A549 (cell line): ENCODE data around the gene ANO8. TPM values are rescaled to one million over a fixed set of nuclear protein-coding genes. Genes with fewer than 3 reads are reported as not detected.
A peak's percentile ranks its signal among the peaks of the same experiment; 100 is the strongest.

Experiments used
- ATAC-seq, 2 experiments: fragments of 200-7000 bp in 1 of 2; fragments of >200 bp in 1 of 2; cut with Nextera tagmentation in 1 of 2; cut with Tn5 transposase in 1 of 2; 3 replicates each; pipeline versions ENCODE4 v1.8.0 to v1.9.1; 2018 to 2020; ENCODE audit warnings: mild to moderate bottlenecking in 1 of 2, moderate library complexity in 1 of 2
- CTCF ChIA-PET: fragments of 300-600 bp; sonication (Branson Sonifier 250); formaldehyde crosslinking; extraction: SDS; loops from one replicate; lab custom pipeline; 2021; ENCODE audit warnings: antibody characterized with exemption, inconsistent platforms; lab: Yijun Ruan, JAX
- POLR2A ChIA-PET: fragments of 350-600 bp; formaldehyde crosslinking; extraction: SDS; loops from one replicate; lab custom pipeline; 2021; ENCODE audit warnings: antibody characterized with exemption, inconsistent platforms; lab: Yijun Ruan, JAX
- DNase-seq, 2 experiments: peaks; one replicate each; pipeline versions ENCODE4 v3.0.0 to v3.0.0-alpha.2; 2011 to 2016; ENCODE audit warnings: low read depth in 1 of 2, low spot score in 1 of 2
- FAIRE-seq: peaks from 2 replicates; lab custom pipeline; 2011; peaks lifted over from hg19 to GRCh38; lab: Jason Lieb, UNC
- H3K27ac ChIP-seq, 2 experiments: fragments of >200 bp; sonication (Bioruptor Twin); formaldehyde crosslinking; 3 replicates each; pipeline ENCODE4 v1.5.1; 2016 to 2017
- H3K4me1 ChIP-seq: fragments of >200 bp; sonication (Bioruptor Twin); formaldehyde crosslinking; 3 replicates; pipeline ENCODE4 v1.6.1; 2016
- H3K4me2 ChIP-seq: fragments of >200 bp; sonication (Bioruptor Twin); formaldehyde crosslinking; 3 replicates; pipeline ENCODE4 v1.6.1; 2016
- H3K4me3 ChIP-seq: fragments of >200 bp; sonication (Bioruptor Twin); formaldehyde crosslinking; 3 replicates; pipeline ENCODE4 v1.5.1; 2016
- H3K9me3 ChIP-seq: fragments of >200 bp; sonication (Bioruptor Twin); formaldehyde crosslinking; 3 replicates; pipeline ENCODE4 v1.6.1; 2016
- CBX2 ChIP-seq: fragments of 200-600 bp; sonication (generic); IDR thresholded peaks from 2 replicates; pipeline ENCODE4 v1.6.1; 2016; ENCODE audit warnings: low read depth, mild to moderate bottlenecking, borderline replicate concordance
- FOXS1 ChIP-seq: fragments of 250-450 bp; sonication (Bioruptor Pico); IDR thresholded peaks from 2 replicates; pipeline ENCODE4 v1.5.0; 2020; ENCODE audit warnings: mild to moderate bottlenecking, moderate library complexity
- HEYL ChIP-seq: fragments of 250-450 bp; sonication (Bioruptor Pico); IDR thresholded peaks from 2 replicates; pipeline ENCODE4 v1.8.0; 2021; ENCODE audit warnings: mild to moderate bottlenecking, moderate library complexity
- HOXB13 ChIP-seq: fragments of 250-450 bp; sonication (Bioruptor Pico); IDR thresholded peaks from 2 replicates; pipeline ENCODE4 v1.5.0; 2020; ENCODE audit warnings: low read depth, mild to moderate bottlenecking, moderate library complexity
- KDM5A ChIP-seq: fragments of 200-600 bp; sonication (generic); IDR thresholded peaks from 2 replicates; pipeline ENCODE4 v1.6.1; 2016; ENCODE audit warnings: antibody characterized with exemption, mild to moderate bottlenecking
- MAX ChIP-seq: IDR thresholded peaks from 2 replicates; pipeline ENCODE4 v1.6.1; 2012
- NFE2L2 ChIP-seq: fragments of 150-350 bp; conservative IDR thresholded peaks from 2 replicates; pipeline ENCODE4 v1.6.1; 2014; ENCODE audit warnings: low read length
- NPAS2 ChIP-seq: fragments of 250-450 bp; sonication (Bioruptor Pico); IDR thresholded peaks from 2 replicates; pipeline ENCODE4 v1.8.0; 2022; ENCODE audit warnings: mild to moderate bottlenecking, moderate library complexity, borderline replicate concordance
- REST ChIP-seq: fragments of 200-600 bp; sonication (generic); IDR thresholded peaks from 2 replicates; pipeline ENCODE4 v1.6.1; 2016; ENCODE audit warnings: antibody characterized with exemption, mild to moderate bottlenecking, moderate library complexity
- RFX5 ChIP-seq: fragments of 450-650 bp; IDR thresholded peaks from 2 replicates; pipeline ENCODE4 v1.7.1; 2014; ENCODE audit warnings: antibody characterized with exemption, mild to moderate bottlenecking, moderate library complexity
- SMC3 ChIP-seq: fragments of >200 bp; sonication (Bioruptor Twin); formaldehyde crosslinking; IDR thresholded peaks from 3 replicates; pipeline ENCODE4 v1.6.1; 2018; ENCODE audit warnings: inconsistent platforms
- SREBF2 ChIP-seq: fragments of 450-650 bp; IDR thresholded peaks from 2 replicates; pipeline ENCODE4 v1.6.1; 2014; ENCODE audit warnings: mild to moderate bottlenecking, moderate library complexity
- WGBS: methylation state at CpG from one replicate; pipeline ENCODE4 v1.1.6; 2017; ENCODE audit errors: missing lambda C conversion rate; 5-methylcytosine and 5-hydroxymethylcytosine counted together
- polyA plus RNA-seq, 4 experiments: library from polyadenylated mRNA; depleted of rRNA in 3 of 4; stranded (reverse); fragments of >200 nt; fragmentation: RNase III in 1 of 4; extraction: RNeasy Plus Mini Kit Qiagen cat#74134 plus additional on column Dnase treatment in 1 of 4; gene quantifications; 2 replicates in 3 of 4; 3 replicates in 1 of 4; pipeline ENCODE4 v1.2.3, GENCODE V29; 2011 to 2017

The ANO8 gene
- polyA plus RNA-seq, 2 of the 4 experiments (the other 2 are of a cell fraction) = 2.2 to 5.5 TPM

- Histone ChIP-seq H3K4me2 (no peak overlapping the region), H3K4me1 (peaks cover 16% of the 10 kb centered on the region), H3K9me3 (no peaks in the 10 kb centered on the region), H3K4me3 (no peak overlapping the region), H3K27ac (peak overlapping the region in 1 of 2 experiments; percentile 41; a peak in 1 of 6 replicates)
- TF ChIP-seq NPAS2 (CRISPR knock-in tag) = no peak
- TF ChIP-seq FOXS1 = no peak
- TF ChIP-seq KDM5A = no peak
- TF ChIP-seq RFX5 = no peak
- no peak for TF ChIP-seq NFE2L2
- FAIRE-seq (no peak), ATAC-seq (no peak), DNase-seq (no peak)
- 100% methylated on average over 3 of the region's 6 CpGs for WGBS
- ChIA-PET POLR2A (no interaction called here), CTCF (no interaction called here)
Measured at GRCh38 chr19:17318966-17319365, 15.7 kb downstream of the ANO8 start.

- ChIA-PET CTCF (interaction anchor here (0.5 kb wide), 1 partner anchor 31 kb away, joined by 4 read pairs; no protein-coding TSS in a partner anchor), POLR2A (no interaction called here)
- FAIRE-seq (no peak), DNase-seq (no peak), ATAC-seq (no peak)
- Histone ChIP-seq H3K4me1 (peaks cover 45% of the 10 kb centered on the region), H3K27ac (no peak overlapping the region; a peak in 1 of 6 replicates), H3K4me3 (no peak overlapping the region), H3K9me3 (no peaks in the 10 kb centered on the region), H3K4me2 (no peak overlapping the region)
- TF ChIP-seq NPAS2 (CRISPR knock-in tag) = no peak
- no peak for TF ChIP-seq SREBF2
- no peak for TF ChIP-seq CBX2
- TF ChIP-seq MAX = no peak
- TF ChIP-seq SMC3 = no peak
- TF ChIP-seq REST = no peak
- TF ChIP-seq HEYL (CRISPR knock-in tag) = no peak
- WGBS = 87% methylated on average over 12 of the region's 19 CpGs
Measured at GRCh38 chr19:17314007-17314593, 20.6 kb downstream of the ANO8 start.

- H3K4me3 ChIP-seq = peak overlapping the region; percentile 32
- CTCF ChIA-PET = interaction anchor here (0.8 to 0.9 kb wide), 2 partner anchors 9 to 20 kb away, joined by 3 read pairs; no protein-coding TSS in a partner anchor
- TF ChIP-seq HOXB13 (CRISPR knock-in tag) (no peak), FOXS1 (no peak)
- no peak for DNase-seq
- peak overlapping the region; percentile 97 for H3K4me2 ChIP-seq
- 74% methylated on average over 5 of the region's 20 CpGs for WGBS
- H3K4me1 ChIP-seq = peaks cover 38% of the 10 kb centered on the region
- ATAC-seq = no peak
- H3K9me3 ChIP-seq = no peaks in the 10 kb centered on the region
- H3K27ac ChIP-seq = peak overlapping the region; percentile 84 to 94
- no peak for FAIRE-seq
- POLR2A ChIA-PET = interaction anchor here (0.9 to 1.4 kb wide), 3 partner anchors 21 to 653 kb away, joined by 3 to 4 read pairs (median 4); partner anchors contain the start of gene BABAM1
Measured at GRCh38 chr19:17312189-17313113, 22.2 kb downstream of the ANO8 start.
